HL-60 (cell line): ENCODE data around the gene SLC7A14.

ENCODE experiments used
- DNase-seq, 2 experiments: peaks; one replicate each; pipeline ENCODE4 v3.0.0-alpha.2; 2010 to 2020; ENCODE audit warnings: low read depth in 1 of 2, low spot score in 1 of 2
- H3K27ac ChIP-seq: fragments of 250-450 bp; sonication (Bioruptor Pico); replicated peaks from 2 replicates; pipeline ENCODE4 v1.5.1; 2020; ENCODE audit warnings: mild to moderate bottlenecking, moderate library complexity
- H3K27me3 ChIP-seq: fragments of 250-450 bp; sonication (Bioruptor Pico); 2 replicates; pipeline ENCODE4 v1.5.1; 2021; ENCODE audit warnings: mild to moderate bottlenecking, moderate library complexity; ENCODE audit not compliant: insufficient read depth, poor library complexity, severe bottlenecking
- H3K4me3 ChIP-seq: replicated peaks from 2 replicates; pipeline ENCODE4 v1.5.1; 2011; ENCODE audit warnings: mild to moderate bottlenecking, control low read depth, low read length; ENCODE audit not compliant: insufficient read depth
- CTCF ChIP-seq: IDR thresholded peaks from one replicate; pipeline ENCODE4 v1.5.1; 2011; ENCODE audit warnings: low read length, control low read depth, inconsistent platforms; ENCODE audit not compliant: insufficient read depth
- GABPA ChIP-seq: IDR thresholded peaks from 2 replicates; pipeline ENCODE4 v1.6.1; 2012; ENCODE audit warnings: low read depth
- POLR2AphosphoS5 ChIP-seq: IDR thresholded peaks from 2 replicates; pipeline ENCODE4 v1.6.1; 2012; ENCODE audit warnings: low read depth
- SPI1 ChIP-seq: IDR thresholded peaks from 2 replicates; pipeline ENCODE4 v1.6.1; 2012; ENCODE audit warnings: low read depth, mild to moderate bottlenecking, borderline replicate concordance
- TF ChIP-seq, protein P1 (sequence below): IDR thresholded peaks from 2 replicates; pipeline ENCODE4 v1.6.1; 2012; ENCODE audit warnings: low read depth; ENCODE audit not compliant: insufficient replicate concordance

The SLC7A14 gene

DNA sequence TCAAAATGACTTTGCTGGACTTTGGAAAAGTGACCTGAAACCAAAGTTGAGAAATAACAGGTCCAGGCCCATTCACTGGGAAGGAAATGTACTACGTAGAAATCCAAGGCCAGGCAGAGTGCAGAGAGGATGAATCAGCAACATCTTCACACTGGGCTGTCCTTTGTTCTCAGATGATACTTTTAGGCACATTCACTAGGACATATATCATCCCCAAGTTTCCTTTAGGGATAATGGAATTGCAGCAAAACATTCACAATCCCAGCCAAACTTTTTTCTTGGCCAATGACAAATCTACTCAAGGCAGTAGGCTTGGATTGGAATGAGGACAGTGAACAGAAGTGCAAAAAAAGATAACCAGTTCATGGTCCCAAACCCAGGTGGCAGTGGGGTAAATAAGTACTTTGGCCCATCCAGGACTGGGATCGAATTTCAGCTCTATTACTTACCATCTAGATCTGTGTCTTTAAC, 92.1 kb downstream of the SLC7A14 start:
- no peak for DNase-seq
- TF ChIP-seq CTCF = no peak
- no peak for TF ChIP-seq GABPA
- TF ChIP-seq, protein P1, sequence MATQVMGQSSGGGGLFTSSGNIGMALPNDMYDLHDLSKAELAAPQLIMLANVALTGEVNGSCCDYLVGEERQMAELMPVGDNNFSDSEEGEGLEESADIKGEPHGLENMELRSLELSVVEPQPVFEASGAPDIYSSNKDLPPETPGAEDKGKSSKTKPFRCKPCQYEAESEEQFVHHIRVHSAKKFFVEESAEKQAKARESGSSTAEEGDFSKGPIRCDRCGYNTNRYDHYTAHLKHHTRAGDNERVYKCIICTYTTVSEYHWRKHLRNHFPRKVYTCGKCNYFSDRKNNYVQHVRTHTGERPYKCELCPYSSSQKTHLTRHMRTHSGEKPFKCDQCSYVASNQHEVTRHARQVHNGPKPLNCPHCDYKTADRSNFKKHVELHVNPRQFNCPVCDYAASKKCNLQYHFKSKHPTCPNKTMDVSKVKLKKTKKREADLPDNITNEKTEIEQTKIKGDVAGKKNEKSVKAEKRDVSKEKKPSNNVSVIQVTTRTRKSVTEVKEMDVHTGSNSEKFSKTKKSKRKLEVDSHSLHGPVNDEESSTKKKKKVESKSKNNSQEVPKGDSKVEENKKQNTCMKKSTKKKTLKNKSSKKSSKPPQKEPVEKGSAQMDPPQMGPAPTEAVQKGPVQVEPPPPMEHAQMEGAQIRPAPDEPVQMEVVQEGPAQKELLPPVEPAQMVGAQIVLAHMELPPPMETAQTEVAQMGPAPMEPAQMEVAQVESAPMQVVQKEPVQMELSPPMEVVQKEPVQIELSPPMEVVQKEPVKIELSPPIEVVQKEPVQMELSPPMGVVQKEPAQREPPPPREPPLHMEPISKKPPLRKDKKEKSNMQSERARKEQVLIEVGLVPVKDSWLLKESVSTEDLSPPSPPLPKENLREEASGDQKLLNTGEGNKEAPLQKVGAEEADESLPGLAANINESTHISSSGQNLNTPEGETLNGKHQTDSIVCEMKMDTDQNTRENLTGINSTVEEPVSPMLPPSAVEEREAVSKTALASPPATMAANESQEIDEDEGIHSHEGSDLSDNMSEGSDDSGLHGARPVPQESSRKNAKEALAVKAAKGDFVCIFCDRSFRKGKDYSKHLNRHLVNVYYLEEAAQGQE = no peak
- TF ChIP-seq SPI1 = no peak
- TF ChIP-seq POLR2AphosphoS5 = no peak
- no peaks in the 10 kb centered on the region for H3K27me3 ChIP-seq
- no peak overlapping the region for H3K4me3 ChIP-seq
- no peak overlapping the region for H3K27ac ChIP-seq

DNA sequence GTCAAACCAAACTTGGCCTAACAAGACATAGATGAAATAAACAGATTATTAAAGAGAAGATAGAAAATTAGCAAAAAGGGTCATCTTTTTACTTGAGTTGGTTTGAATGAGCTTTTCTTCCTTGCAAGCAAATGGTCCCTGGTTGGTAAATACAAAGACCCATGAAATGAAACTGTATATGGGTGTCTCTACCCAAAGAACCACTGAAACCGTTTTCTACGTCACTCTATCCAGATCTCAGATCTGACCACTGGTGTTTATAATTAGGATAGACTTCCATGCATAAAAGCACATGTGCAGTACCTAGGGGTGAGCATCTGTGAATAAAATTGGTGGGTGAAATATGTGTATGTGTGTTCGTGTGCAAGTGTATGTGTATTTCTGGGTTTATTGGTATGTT, 94.0 kb downstream of the SLC7A14 start:
- Histone ChIP-seq H3K27me3 (no peaks in the 10 kb centered on the region), H3K4me3 (no peak overlapping the region), H3K27ac (no peak overlapping the region)
- DNase-seq = no peak
- TF ChIP-seq POLR2AphosphoS5 (no peak), SPI1 (no peak), CTCF (no peak), GABPA (no peak)
- TF ChIP-seq, protein P1 = no peak

DNA sequence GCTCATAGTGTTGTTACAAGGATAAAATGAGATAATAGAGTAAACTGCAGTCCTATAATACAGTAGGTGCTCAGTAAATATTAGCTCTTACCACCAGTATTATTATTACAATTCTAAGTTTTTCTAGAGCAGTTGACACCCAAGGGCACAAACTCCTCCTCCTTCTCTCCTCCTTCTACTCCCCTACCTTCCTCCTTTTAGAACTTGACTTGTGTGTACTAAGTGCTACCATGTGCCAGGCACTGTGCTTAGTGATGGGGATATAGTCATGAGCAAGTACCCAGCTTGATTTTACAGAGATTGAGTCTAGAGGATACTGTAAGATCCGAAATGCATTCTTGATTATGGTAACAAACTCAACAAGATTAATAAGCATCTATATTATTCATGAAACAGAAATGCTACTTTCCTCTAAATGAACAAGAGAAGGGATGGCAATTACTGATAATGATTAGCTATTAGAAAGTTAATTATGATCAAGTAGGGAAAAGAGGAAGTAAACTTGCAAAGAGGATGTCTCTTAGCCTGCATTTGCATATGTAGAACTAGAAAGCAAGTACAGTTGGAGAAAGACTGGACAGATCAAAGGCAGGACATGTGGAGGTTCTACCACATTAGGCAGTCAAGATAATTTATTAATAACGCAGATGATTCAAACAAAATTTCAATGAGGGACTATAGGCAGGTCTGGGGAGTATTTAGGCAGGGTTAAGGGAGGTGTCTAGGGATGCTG, 94.9 kb downstream of the SLC7A14 start:
- no peak for TF ChIP-seq GABPA
- TF ChIP-seq, protein P1 = no peak
- no peak for TF ChIP-seq SPI1
- no peak for TF ChIP-seq CTCF
- no peak for TF ChIP-seq POLR2AphosphoS5
- H3K4me3 ChIP-seq = no peak overlapping the region
- H3K27me3 ChIP-seq = no peaks in the 10 kb centered on the region
- no peak overlapping the region for H3K27ac ChIP-seq
- no peak for DNase-seq
